ENCODE data around the gene LEKR1. TPM values are rescaled to one million over a fixed set of nuclear protein-coding genes. Genes with fewer than 3 reads are reported as not detected.

LEKR1 gene
- total RNA-seq, 1 donor from 2014 or later: 1.8 TPM

DNA sequence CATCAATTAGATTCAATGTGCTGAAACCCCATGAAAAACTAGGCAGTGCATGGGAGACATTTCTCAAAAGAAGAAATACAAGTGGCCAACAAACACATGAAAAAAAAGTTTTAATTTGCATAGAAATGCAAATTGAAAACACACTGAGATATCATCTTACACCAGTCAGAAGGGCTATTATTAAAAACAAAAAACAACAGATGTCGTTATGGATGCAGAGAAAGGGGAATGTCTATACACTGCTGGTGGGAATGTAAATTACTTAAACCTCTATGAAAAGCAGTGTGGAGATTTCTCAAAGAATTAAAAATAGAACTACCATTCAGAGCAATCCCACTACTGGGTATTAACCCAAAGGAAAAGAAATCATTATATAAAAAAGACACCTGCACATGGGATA lies 235.1 kb downstream of the LEKR1 start:
- TF ChIP-seq, protein P1, sequence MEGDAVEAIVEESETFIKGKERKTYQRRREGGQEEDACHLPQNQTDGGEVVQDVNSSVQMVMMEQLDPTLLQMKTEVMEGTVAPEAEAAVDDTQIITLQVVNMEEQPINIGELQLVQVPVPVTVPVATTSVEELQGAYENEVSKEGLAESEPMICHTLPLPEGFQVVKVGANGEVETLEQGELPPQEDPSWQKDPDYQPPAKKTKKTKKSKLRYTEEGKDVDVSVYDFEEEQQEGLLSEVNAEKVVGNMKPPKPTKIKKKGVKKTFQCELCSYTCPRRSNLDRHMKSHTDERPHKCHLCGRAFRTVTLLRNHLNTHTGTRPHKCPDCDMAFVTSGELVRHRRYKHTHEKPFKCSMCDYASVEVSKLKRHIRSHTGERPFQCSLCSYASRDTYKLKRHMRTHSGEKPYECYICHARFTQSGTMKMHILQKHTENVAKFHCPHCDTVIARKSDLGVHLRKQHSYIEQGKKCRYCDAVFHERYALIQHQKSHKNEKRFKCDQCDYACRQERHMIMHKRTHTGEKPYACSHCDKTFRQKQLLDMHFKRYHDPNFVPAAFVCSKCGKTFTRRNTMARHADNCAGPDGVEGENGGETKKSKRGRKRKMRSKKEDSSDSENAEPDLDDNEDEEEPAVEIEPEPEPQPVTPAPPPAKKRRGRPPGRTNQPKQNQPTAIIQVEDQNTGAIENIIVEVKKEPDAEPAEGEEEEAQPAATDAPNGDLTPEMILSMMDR (conservative IDR thresholded peaks at IDR 0.05): no peak
- no peak overlapping the region for H3K27ac Mint-ChIP-seq (ENCODE audit: unreplicated experiment)
- peaks cover 4% of the 10 kb centered on the region for H3K27me3 Mint-ChIP-seq (ENCODE audit: low read depth)
- no peak for DNase-seq (ENCODE audit: low read depth, low spot score)
- H3K4me1 Mint-ChIP-seq: peaks cover 5% of the 10 kb centered on the region
- H3K36me3 Mint-ChIP-seq (ENCODE audit: low read depth): no peaks in the 10 kb centered on the region
- no peaks in the 10 kb centered on the region for H3K9me3 Mint-ChIP-seq
- no peak overlapping the region for H3K4me3 Mint-ChIP-seq

- Mint-ChIP-seq H3K4me3 (no peak overlapping the region), H3K36me3 (ENCODE audit: low read depth) (no peaks in the 10 kb centered on the region), H3K27ac (ENCODE audit: unreplicated experiment) (no peak overlapping the region), H3K27me3 (ENCODE audit: low read depth) (peaks cover 4% of the 10 kb centered on the region), H3K4me1 (peaks cover 5% of the 10 kb centered on the region), H3K9me3 (no peaks in the 10 kb centered on the region)
- TF ChIP-seq, protein P1 (conservative IDR thresholded peaks at IDR 0.05): no peak
- DNase-seq (ENCODE audit: low read depth, low spot score): no peak
Observed at GRCh38 chr3:157063469-157063868, 237.3 kb downstream of the LEKR1 start.

DNA sequence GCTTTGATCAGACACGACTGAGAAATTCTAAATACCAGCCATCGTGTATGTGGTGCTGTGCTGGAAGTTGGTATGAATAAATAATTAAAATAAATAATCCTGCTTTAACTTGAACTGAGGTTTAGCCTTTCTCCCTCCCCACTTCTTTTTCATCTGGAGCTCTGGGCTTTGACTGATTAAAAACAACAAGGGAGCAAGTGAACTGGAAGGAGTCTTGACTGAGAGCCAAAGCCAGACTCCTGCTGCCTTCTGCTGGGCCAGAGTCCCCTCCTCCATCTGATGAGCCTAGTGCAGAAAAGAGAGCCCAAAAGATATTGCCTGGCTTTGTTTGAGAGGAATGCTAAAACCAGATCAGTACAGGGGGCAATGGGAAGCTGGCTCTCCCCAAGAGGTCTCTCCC lies 237.8 kb downstream of the LEKR1 start:
- H3K4me1 Mint-ChIP-seq: peaks cover 5% of the 10 kb centered on the region

GRCh38 chr3:157064402-157064801 lies 238.2 kb downstream of the LEKR1 start:
- no peaks in the 10 kb centered on the region for H3K9me3 Mint-ChIP-seq
- no peak overlapping the region for H3K27ac Mint-ChIP-seq (ENCODE audit: unreplicated experiment)
- H3K4me1 Mint-ChIP-seq: peaks cover 5% of the 10 kb centered on the region
- TF ChIP-seq, protein P1 (conservative IDR thresholded peaks at IDR 0.05): no peak
- no peaks in the 10 kb centered on the region for H3K36me3 Mint-ChIP-seq (ENCODE audit: low read depth)
- peaks cover 4% of the 10 kb centered on the region for H3K27me3 Mint-ChIP-seq (ENCODE audit: low read depth)
- H3K4me3 Mint-ChIP-seq: no peak overlapping the region
- no peak for DNase-seq (ENCODE audit: low read depth, low spot score)

More for the DNA sequence above, 237.8 kb downstream of the LEKR1 start:
- H3K27me3 Mint-ChIP-seq (ENCODE audit: low read depth): peaks cover 4% of the 10 kb centered on the region
- no peak overlapping the region for H3K27ac Mint-ChIP-seq (ENCODE audit: unreplicated experiment)
- H3K36me3 Mint-ChIP-seq (ENCODE audit: low read depth): no peaks in the 10 kb centered on the region
- no peak overlapping the region for H3K4me3 Mint-ChIP-seq
- H3K9me3 Mint-ChIP-seq: no peaks in the 10 kb centered on the region
- TF ChIP-seq, protein P1 (conservative IDR thresholded peaks at IDR 0.05): no peak
- no peak for DNase-seq (ENCODE audit: low read depth, low spot score)

GRCh38 chr3:157065201-157065600 lies 239.0 kb downstream of the LEKR1 start:
- TF ChIP-seq, protein P1 (conservative IDR thresholded peaks at IDR 0.05): no peak
- H3K27me3 Mint-ChIP-seq (ENCODE audit: low read depth): peaks cover 4% of the 10 kb centered on the region
- no peak for DNase-seq (ENCODE audit: low read depth, low spot score)
- peaks cover 5% of the 10 kb centered on the region for H3K4me1 Mint-ChIP-seq
- no peak overlapping the region for H3K27ac Mint-ChIP-seq (ENCODE audit: unreplicated experiment)
- no peaks in the 10 kb centered on the region for H3K36me3 Mint-ChIP-seq (ENCODE audit: low read depth)
- no peaks in the 10 kb centered on the region for H3K9me3 Mint-ChIP-seq
- no peak overlapping the region for H3K4me3 Mint-ChIP-seq

All from neural crest cell (in vitro differentiated cells).